ENCODE measurements around the gene PRKCA.
A peak's percentile ranks its signal among the peaks of the same experiment; 100 is the strongest.
"Not testable (repeated sequence)": the region's sequence is repeated elsewhere in the genome, so short reads cannot be mapped to it uniquely, and the experiment has no call there.

The PRKCA gene

DNA sequence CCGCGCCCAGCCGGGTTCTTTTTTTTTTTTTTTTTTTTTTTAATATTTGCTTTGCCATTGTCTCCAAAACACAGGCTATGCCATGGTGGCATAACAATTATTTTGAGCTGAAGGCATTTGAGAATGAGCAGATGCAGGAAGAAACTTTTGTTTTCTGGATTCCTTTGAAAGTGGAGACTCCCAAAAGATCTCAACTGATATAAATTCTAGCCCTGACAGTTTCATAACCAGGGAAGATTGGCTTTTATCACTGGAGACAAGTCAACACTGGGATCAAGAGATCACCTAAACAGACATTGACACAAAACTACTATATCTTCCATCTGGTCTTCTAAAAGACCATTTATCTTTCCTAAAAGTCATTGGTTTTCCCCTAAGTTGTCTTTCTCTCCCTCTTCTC, 10.1 kb upstream of the PRKCA start:
- DNase-seq, result no peak

DNA sequence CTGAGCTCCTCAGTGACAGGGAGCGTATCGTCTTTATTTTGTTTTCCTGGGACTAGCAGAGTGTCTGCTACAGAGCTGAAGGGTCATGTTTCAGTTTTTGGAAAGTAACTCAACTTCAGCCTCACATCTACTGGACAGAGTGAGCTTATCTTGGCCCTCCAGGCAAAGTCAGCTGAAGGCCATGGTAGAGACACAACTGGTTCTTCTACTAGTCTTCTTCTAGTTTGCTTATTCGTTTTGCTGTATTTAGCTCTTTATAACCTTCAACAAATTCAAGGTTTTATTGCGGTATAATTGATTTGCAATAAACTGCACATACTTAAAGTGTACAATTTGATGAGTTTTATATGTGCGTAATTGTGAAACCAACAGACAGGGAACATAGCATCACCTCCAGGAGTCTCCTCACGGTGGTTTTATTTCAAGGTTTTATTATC, 6.1 kb upstream of the PRKCA start:
- no peak for DNase-seq

DNA sequence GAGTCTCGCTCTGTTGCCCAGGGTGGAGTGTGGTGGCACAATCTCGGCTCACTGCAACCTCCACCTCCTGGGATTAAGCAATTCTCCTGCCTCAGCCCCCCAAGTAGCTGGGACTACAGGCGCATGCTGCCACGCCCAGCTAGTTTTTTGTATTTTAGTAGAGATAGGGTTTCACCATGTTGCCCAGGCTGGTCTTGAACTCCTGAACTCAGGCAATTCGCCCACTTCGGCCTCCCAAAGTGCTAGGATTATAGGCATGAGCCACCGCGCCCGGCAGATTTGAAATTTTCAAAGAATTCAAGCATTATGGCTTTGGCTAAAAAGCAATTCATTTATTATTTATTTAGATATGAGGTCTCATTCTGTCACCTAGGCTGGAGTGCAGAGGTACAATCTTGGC, 5.0 kb upstream of the PRKCA start:
- DNase-seq, result not testable (repeated sequence)

GRCh38 chr17:66299711-66300110, 2.7 kb upstream of the PRKCA start:
- DNase-seq, result no peak

DNA sequence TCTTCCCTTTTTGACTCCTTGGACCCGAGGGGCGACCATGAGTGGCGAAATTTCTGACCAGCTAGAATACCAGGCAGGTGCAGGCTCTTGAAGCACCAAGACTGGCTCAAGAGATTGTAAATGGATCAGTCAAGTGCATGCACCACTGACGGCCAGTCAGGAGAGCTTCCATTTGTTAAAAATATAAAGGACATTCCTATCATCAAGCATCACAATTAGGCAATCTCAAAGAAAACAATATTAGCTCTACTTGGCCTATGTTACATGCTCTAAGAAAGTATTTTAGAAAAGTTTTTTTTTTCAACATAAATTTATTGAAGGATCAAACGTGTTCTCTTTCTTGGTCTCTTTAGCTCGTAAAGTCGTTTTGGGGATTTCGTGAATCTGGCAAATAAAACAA, 1.5 kb upstream of the PRKCA start:
- no peak for DNase-seq

DNA sequence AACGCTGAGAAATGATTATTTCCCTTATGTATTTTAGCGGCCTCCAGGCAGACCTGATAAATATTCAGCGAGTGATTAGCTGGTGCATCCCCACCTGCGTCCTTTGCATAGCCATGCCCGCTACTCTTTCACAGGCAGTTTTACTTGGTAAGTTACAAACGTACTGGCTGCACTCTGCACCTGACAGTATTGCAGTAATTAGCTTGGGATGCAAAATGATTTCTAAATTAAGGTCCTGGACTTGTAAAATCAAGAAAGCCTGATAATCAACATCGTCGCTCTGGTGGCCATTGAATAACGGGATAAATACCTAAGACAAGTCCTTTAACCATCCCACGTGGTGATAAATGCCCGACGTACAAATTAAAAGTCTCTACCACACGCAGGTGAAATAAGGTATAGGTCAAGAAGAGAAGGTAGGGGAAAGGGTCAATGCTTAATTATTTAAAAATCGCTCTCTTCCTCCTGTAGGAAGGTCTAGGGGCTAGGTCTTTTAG, 998 bp upstream of the PRKCA start:
- no peak for DNase-seq

DNA sequence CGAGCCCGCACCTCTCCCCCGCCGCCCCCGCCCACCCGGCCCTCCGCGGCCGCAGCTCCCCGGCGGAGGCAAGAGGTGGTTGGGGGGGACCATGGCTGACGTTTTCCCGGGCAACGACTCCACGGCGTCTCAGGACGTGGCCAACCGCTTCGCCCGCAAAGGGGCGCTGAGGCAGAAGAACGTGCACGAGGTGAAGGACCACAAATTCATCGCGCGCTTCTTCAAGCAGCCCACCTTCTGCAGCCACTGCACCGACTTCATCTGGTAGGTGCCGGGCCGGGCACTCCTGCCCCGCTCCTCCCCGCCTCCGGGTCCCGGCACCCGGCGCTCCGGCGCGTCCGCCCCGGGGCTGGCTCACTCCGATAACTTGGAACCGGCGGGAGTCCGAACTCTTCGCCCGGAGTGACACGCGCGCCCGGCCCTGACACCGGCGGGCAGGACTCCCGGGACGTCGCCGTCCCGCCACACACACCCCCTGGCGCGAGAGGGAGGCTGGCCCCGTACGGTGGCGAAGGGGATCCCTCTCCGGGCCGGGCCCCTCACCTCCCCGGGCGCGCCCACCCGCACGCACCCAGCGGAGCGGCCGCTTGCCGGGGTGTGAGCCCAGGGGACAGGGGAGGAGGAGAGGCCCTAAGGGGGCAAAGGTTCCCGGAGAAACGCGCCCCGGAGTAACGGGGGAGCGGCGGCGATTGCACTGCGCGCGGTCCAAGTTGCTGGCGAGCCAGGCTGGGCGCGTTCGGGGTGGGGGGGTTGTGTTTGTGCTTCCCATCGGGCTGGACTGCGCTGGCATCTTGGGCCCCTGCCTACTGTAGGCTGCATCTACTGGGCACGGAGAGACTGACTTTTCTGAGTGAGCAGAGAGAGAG, 581 bp downstream of the PRKCA start:
- peak; percentile 3 for DNase-seq

- peak; percentile 16 for DNase-seq
Measured at GRCh38 chr17:66304304-66305174, 2.1 kb downstream of the PRKCA start.

GRCh38 chr17:66306446-66306845, 4.0 kb downstream of the PRKCA start:
- no peak for DNase-seq

GRCh38 chr17:66307257-66307656, 4.8 kb downstream of the PRKCA start:
- DNase-seq, result no peak

DNA sequence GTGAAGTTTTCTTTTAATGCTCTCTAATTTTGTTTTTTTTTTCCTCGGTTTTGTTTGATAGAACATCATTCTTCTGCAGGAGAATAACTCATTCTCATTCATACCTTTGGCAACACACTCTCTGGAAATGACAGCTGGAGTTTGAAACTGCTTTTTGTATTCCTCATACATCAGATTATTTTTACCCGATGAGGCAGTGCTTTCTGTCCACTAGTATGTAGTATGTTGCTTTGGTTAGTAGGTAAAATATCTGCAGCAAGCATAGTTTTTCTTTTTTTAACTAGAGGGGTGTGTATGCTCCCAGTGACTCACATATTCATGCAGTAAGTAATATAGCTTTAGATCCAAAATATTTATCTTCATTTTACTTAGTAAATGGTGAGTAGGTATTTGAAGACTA, 6.4 kb downstream of the PRKCA start:
- no peak for DNase-seq

DNA sequence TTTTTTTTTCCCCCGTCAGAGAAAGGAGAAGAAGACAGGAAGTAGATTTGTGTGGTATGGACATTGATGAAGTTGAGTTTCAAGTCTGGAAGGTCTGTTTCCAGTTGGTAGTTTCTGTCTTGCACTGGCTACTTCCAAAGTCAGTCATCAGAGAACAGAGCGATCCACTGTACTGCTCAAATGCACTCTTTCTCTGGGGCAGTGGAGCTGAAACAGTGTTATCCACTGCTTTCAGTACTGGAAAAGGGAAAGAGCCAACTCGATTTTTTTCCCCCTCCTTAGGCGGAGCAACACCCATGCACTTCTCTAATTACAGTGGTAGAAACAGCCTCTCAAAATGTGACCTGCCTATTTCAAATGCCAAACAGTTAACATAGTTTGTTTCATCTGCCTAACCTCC, 7.4 kb downstream of the PRKCA start:
- no peak for DNase-seq

- DNase-seq, result no peak
Measured at GRCh38 chr17:66310528-66311148, 8.2 kb downstream of the PRKCA start.

DNA sequence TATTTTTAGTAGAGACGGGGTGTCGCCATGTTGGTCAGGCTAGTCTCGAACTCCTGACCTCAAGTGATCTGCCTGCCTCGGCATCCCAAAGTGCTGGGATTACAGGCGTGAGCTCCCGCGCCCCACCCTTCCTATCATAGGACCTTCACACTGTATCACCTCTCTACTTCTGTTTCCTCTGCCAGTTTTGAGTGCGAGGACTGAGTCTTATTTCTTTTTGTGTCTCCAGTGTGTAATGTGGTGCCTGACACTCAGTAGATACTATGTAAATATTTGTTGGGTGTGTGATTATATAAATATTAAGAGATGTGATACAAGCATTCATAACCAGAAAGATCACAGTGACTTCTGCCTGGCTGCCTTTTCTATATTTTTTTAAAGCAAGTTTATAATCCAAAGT, 10.5 kb downstream of the PRKCA start:
- no peak for DNase-seq

GRCh38 chr17:66313325-66313724, 10.9 kb downstream of the PRKCA start:
- DNase-seq, result no peak

GRCh38 chr17:66313995-66314659, 11.7 kb downstream of the PRKCA start:
- DNase-seq, result no peak

- no peak for DNase-seq
Measured at GRCh38 chr17:66317629-66318028, 15.2 kb downstream of the PRKCA start.

DNA sequence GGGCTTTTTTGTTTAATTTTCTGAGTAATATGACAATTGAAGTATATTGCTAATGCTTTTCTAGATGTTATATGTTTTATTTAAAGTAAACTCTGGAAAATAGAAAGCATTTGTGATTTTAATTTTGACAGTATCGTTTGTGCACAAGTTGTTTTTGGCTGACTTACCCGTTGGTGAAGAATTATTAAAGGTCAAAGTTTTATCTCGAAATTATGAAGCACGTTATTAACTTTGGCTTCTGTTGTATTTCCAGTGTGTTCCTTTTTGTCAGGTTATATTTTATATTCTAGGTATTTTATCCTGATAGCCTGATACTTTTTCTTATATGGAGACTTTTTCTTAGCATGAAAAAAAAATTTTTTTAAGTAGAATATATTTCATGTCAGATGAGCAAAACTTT, 16.8 kb downstream of the PRKCA start:
- DNase-seq, result no peak

DNA sequence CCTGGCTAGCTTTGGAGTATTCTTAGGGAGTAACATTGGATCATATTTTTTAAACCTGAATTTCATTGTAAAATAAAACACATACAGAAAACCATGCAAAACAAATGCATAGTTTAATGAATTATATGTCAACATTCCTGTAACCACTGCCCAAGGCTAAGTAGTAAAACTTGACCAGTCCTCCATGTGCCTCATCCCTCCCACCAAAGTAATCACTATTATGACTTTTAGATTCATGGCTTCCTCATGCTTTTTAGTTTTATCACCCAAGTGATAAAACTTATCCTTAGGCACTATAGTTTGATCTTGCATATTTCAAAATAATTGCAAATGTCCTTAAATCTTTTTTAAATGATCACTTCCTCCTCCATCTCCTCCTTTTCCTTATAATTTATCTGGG, 20.4 kb downstream of the PRKCA start:
- no peak for DNase-seq

GRCh38 chr17:66324381-66325004, 22.1 kb downstream of the PRKCA start:
- DNase-seq, result not testable (repeated sequence)

DNA sequence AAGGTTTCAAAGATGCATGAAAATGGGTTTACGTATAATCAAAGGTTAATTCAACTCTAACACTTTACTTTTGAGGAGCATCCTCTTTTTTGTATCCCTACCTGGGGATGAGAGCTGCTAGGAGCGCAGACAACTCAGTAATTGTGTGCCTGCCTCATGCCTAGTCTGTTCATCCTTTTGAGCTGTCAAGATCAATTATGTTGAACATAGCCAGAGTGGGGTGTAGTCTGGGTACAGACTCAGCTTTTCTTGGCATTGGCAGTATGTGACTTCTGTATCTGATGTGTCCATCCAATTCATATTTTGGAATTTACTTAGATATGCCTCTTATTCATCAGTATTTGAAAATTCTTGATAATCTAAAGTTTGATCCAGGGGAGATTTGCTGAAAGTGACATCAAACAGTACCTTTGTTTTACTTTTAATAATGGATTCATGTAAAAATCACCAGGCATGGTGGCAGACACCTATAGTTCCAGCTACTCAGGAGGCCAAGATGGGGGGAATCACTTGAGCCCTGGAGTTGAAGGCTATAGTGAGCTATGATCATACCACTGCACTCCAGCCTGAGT, 24.1 kb downstream of the PRKCA start:
- DNase-seq, result no peak

DNA sequence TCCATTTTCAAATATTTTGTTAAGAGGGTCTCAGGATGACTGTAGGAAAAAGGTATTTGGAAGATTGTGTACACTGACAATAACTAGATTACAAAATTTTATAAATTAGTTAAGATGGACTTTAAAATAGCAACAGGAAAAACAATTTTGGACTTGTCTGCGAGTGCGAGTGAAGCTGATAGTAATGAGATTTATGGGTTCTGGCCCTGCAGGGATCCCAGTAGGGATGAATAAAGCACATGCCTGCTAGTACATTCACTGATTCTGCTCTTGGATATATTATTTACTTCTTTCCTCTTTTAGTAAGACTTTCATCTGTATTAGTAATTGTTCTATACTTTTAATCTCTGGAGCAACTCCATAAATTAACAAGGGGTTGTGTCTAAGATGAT, 28.2 kb downstream of the PRKCA start:
- no peak for DNase-seq
